Breast epithelium (tissue), 4 donors: ENCODE measurements around the gene ST6GALNAC3. TPM values are rescaled to one million over a fixed set of nuclear protein-coding genes. Genes with fewer than 3 reads are reported as not detected.
"Not testable (repeated sequence)": the region's sequence is repeated elsewhere in the genome, so short reads cannot be mapped to it uniquely, and the experiment has no call there.

Experiments
- DNase-seq, 2 donors: peaks; one replicate each; pipeline ENCODE4 v3.0.0-alpha.2; 2019; ENCODE audit warnings: low spot score in 2 of 2
- H3K27ac ChIP-seq, 2 donors: fragments of 200-600 bp; sonication (generic) in 1 of 2; one replicate each; pipeline ENCODE4 v1.5.1; 2016 to 2019; ENCODE audit warnings: mild to moderate bottlenecking in 1 of 2
- H3K27me3 ChIP-seq, 2 donors: fragments of 200-600 bp; sonication (generic) in 1 of 2; one replicate each; pipeline versions ENCODE4 v1.5.1 to v1.6.0; 2017 to 2019; ENCODE audit warnings: control low read depth in 1 of 2, mild to moderate bottlenecking in 1 of 2
- H3K36me3 ChIP-seq: fragments of 200-600 bp; one replicate; pipeline ENCODE4 v1.5.1; 2019
- H3K4me1 ChIP-seq, 2 donors: fragments of 200-600 bp; sonication (generic); one replicate each; pipeline ENCODE4 v1.5.1; 2016 to 2019; ENCODE audit warnings: control low read depth in 1 of 2
- H3K4me3 ChIP-seq, 3 donors: fragments of 200-600 bp; sonication (generic); 1 replicate in 2 of 3; 2 replicates in 1 of 3; pipeline ENCODE4 v1.5.1; 2016 to 2019; ENCODE audit warnings: mild to moderate bottlenecking in 3 of 3, moderate library complexity in 2 of 3
- H3K9me3 ChIP-seq, 2 donors: fragments of 200-600 bp; sonication (generic) in 1 of 2; one replicate each; pipeline ENCODE4 v1.5.1; 2016 to 2019; ENCODE audit warnings: control low read depth in 1 of 2
- CTCF ChIP-seq, 3 donors: fragments of 450-650 bp; IDR thresholded peaks; one replicate each; pipeline ENCODE4 v1.5.1; 2016 to 2017; ENCODE audit warnings: antibody characterized with exemption in 3 of 3, mild to moderate bottlenecking in 3 of 3, moderate library complexity in 3 of 3
- POLR2A ChIP-seq: fragments of 450-650 bp; IDR thresholded peaks from one replicate; pipeline ENCODE4 v1.6.1; 2016; ENCODE audit warnings: antibody characterized with exemption, mild to moderate bottlenecking, moderate library complexity
- POLR2AphosphoS5 ChIP-seq, 3 donors: sonication (generic); formaldehyde crosslinking; IDR thresholded peaks; one replicate each; pipeline ENCODE4 v1.6.1; 2017; ENCODE audit warnings: antibody characterized with exemption in 3 of 3
- intact Hi-C: fragments of 100-400 bp; cut with DNase I; formaldehyde crosslinking; loops from one replicate; pipeline ENCODE4 v1.15.1; 2023; ENCODE audit warnings: low total_unique reads
- total RNA-seq, 3 donors: library from RNA; depleted of rRNA; stranded (reverse); fragments of >200 nt; gene quantifications; one replicate each; pipeline ENCODE4 v1.1.0, GENCODE V29; 2016

Gene ST6GALNAC3
- total RNA-seq, 3 donors from 2014 or later = 4.1 to 14.4 (median 8.5) TPM

GRCh38 chr1:76232666-76233065 is 158.1 kb downstream of the ST6GALNAC3 start:
- intact Hi-C loops = no loop called here
- no peaks in the 10 kb centered on the region for H3K9me3 ChIP-seq
- no peak for TF ChIP-seq POLR2AphosphoS5 (IDR thresholded peaks at IDR 0.05)
- TF ChIP-seq CTCF (IDR thresholded peaks at IDR 0.05) = no peak
- no peak for TF ChIP-seq POLR2A
- H3K4me1 ChIP-seq = no peaks in the 10 kb centered on the region
- no peaks in the 10 kb centered on the region for H3K36me3 ChIP-seq
- no peak for DNase-seq
- H3K27me3 ChIP-seq = no peaks in the 10 kb centered on the region
- no peak overlapping the region for H3K4me3 ChIP-seq
- no peak overlapping the region for H3K27ac ChIP-seq

- Histone ChIP-seq H3K4me3 (no peak overlapping the region), H3K27me3 (no peaks in the 10 kb centered on the region), H3K4me1 (no peaks in the 10 kb centered on the region), H3K9me3 (no peaks in the 10 kb centered on the region), H3K27ac (no peak overlapping the region), H3K36me3 (no peaks in the 10 kb centered on the region)
- TF ChIP-seq POLR2AphosphoS5 (IDR thresholded peaks at IDR 0.05) = no peak
- TF ChIP-seq POLR2A = no peak
- no peak for DNase-seq
- intact Hi-C loops = no loop called here
These were observed 159.5 kb downstream of the ST6GALNAC3 start for GRCh38 chr1:76234061-76234460.

GRCh38 chr1:76237211-76237610 is 162.7 kb downstream of the ST6GALNAC3 start:
- intact Hi-C loops = no loop called here
- Histone ChIP-seq H3K27me3 (no peaks in the 10 kb centered on the region), H3K9me3 (no peaks in the 10 kb centered on the region), H3K27ac (no peak overlapping the region), H3K36me3 (no peaks in the 10 kb centered on the region), H3K4me3 (no peak overlapping the region), H3K4me1 (no peaks in the 10 kb centered on the region)
- TF ChIP-seq POLR2A = no peak
- TF ChIP-seq CTCF (IDR thresholded peaks at IDR 0.05) = no peak
- no peak for TF ChIP-seq POLR2AphosphoS5 (IDR thresholded peaks at IDR 0.05)
- no peak for DNase-seq

GRCh38 chr1:76238094-76238628 is 163.6 kb downstream of the ST6GALNAC3 start:
- Histone ChIP-seq H3K27me3 (no peaks in the 10 kb centered on the region), H3K4me3 (no peak overlapping the region), H3K36me3 (no peaks in the 10 kb centered on the region), H3K9me3 (no peaks in the 10 kb centered on the region), H3K27ac (no peak overlapping the region), H3K4me1 (no peaks in the 10 kb centered on the region)
- TF ChIP-seq CTCF (IDR thresholded peaks at IDR 0.05) (no peak), POLR2A (no peak), POLR2AphosphoS5 (IDR thresholded peaks at IDR 0.05) (no peak)
- DNase-seq = no peak
- intact Hi-C loops = no loop called here

GRCh38 chr1:76239470-76239918 is 164.9 kb downstream of the ST6GALNAC3 start:
- intact Hi-C loops = no loop called here
- Histone ChIP-seq H3K4me3 (no peak overlapping the region), H3K4me1 (no peaks in the 10 kb centered on the region), H3K27ac (no peak overlapping the region), H3K9me3 (no peaks in the 10 kb centered on the region), H3K36me3 (no peaks in the 10 kb centered on the region), H3K27me3 (no peaks in the 10 kb centered on the region)
- TF ChIP-seq POLR2A (no peak), CTCF (IDR thresholded peaks at IDR 0.05) (no peak), POLR2AphosphoS5 (IDR thresholded peaks at IDR 0.05) (no peak)
- DNase-seq = no peak

GRCh38 chr1:76240316-76240715 is 165.8 kb downstream of the ST6GALNAC3 start:
- no peak for TF ChIP-seq POLR2AphosphoS5 (IDR thresholded peaks at IDR 0.05)
- TF ChIP-seq CTCF (IDR thresholded peaks at IDR 0.05) = no peak
- TF ChIP-seq POLR2A = no peak
- Histone ChIP-seq H3K27me3 (no peaks in the 10 kb centered on the region), H3K4me3 (no peak overlapping the region), H3K9me3 (no peaks in the 10 kb centered on the region), H3K4me1 (no peaks in the 10 kb centered on the region), H3K36me3 (no peaks in the 10 kb centered on the region), H3K27ac (no peak overlapping the region)
- intact Hi-C loops = no loop called here
- no peak for DNase-seq

GRCh38 chr1:76242587-76242986 is 168.0 kb downstream of the ST6GALNAC3 start:
- intact Hi-C loops, H3K4me1 ChIP-seq, H3K9me3 ChIP-seq, H3K36me3 ChIP-seq, DNase-seq, H3K4me3 ChIP-seq, H3K27ac ChIP-seq, H3K27me3 ChIP-seq: not testable (repeated sequence)
